Measurements from ENCODE around the gene PPM1B. TPM values are rescaled to one million over a fixed set of nuclear protein-coding genes. Genes with fewer than 3 reads are reported as not detected.
A peak's percentile ranks its signal among the peaks of the same experiment; 100 is the strongest.
"Not testable (repeated sequence)": the region's sequence is repeated elsewhere in the genome, so short reads cannot be mapped to it uniquely, and the experiment has no call there.

The PPM1B gene
- total RNA-seq, 1 donor from 2014 or later: 27.9 TPM

DNA sequence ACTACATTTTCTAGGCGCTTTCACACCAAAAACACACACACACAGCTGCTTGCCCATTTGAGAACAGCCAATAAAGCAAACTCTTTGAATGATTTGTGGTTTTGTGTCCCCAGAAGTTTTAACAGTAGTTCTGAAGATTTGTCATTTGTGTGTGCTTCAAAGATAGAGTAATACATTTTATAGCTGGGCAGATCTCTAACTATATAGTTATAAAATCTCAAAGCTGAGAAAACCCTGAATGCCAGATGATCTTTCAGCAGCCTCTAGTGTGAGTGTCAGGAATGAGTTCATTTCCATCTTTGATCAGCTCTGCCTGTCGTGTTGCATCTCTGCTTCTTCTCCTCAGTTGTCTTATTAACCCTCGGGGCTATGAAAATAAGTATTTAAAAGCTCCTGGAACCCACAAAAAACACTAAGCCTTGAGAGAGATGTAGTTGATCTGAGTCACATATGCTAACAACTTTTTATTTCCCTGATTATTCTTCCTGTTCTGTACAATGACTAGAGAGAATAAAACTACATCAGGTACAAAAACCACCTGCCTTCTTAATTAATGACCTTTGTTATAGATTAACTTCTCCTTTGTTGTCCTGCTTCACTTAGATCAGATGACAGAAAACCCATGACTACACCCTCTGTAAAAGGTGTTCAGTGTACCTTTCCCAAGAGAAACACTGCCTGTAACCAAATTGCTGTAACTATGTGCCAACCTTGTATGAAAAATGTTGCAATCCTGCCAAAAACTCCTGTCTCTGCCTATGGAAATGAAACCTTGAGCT is 76.6 kb downstream of the PPM1B start:
- TF ChIP-seq, protein P1, sequence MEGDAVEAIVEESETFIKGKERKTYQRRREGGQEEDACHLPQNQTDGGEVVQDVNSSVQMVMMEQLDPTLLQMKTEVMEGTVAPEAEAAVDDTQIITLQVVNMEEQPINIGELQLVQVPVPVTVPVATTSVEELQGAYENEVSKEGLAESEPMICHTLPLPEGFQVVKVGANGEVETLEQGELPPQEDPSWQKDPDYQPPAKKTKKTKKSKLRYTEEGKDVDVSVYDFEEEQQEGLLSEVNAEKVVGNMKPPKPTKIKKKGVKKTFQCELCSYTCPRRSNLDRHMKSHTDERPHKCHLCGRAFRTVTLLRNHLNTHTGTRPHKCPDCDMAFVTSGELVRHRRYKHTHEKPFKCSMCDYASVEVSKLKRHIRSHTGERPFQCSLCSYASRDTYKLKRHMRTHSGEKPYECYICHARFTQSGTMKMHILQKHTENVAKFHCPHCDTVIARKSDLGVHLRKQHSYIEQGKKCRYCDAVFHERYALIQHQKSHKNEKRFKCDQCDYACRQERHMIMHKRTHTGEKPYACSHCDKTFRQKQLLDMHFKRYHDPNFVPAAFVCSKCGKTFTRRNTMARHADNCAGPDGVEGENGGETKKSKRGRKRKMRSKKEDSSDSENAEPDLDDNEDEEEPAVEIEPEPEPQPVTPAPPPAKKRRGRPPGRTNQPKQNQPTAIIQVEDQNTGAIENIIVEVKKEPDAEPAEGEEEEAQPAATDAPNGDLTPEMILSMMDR (IDR thresholded peaks at IDR 0.05): no peak
- no peaks in the 10 kb centered on the region for H3K9me3 ChIP-seq
- peak overlapping the region in 1 of 2 donors; percentile 60 for H3K4me3 ChIP-seq
- intact Hi-C loops (cut with DNase I): loop anchor here (2.0 to 5.0 kb wide), 4 partner anchors 22 to 158 kb away; no protein-coding TSS in a partner anchor
- no peak overlapping the region for H3K27ac ChIP-seq
- no peak for DNase-seq (ENCODE audit: low spot score in 2 of 2)
- no peaks in the 10 kb centered on the region for H3K36me3 ChIP-seq
- H3K27me3 ChIP-seq: no peaks in the 10 kb centered on the region
- H3K4me1 ChIP-seq: peaks cover 0 to 3% of the 10 kb centered on the region in 2 donors

GRCh38 chr2:44246436-44246835 is 77.8 kb downstream of the PPM1B start:
- no peak overlapping the region for H3K4me3 ChIP-seq
- DNase-seq (ENCODE audit: low spot score in 2 of 2): no peak
- intact Hi-C loops (cut with DNase I): loop anchor here (5.0 kb wide), 1 partner anchor 96 kb away; no protein-coding TSS in a partner anchor
- H3K4me1 ChIP-seq: peaks cover 0 to 3% of the 10 kb centered on the region in 2 donors
- no peaks in the 10 kb centered on the region for H3K36me3 ChIP-seq
- no peak overlapping the region for H3K27ac ChIP-seq
- TF ChIP-seq, protein P1 (IDR thresholded peaks at IDR 0.05): no peak
- no peaks in the 10 kb centered on the region for H3K9me3 ChIP-seq
- no peaks in the 10 kb centered on the region for H3K27me3 ChIP-seq

DNA sequence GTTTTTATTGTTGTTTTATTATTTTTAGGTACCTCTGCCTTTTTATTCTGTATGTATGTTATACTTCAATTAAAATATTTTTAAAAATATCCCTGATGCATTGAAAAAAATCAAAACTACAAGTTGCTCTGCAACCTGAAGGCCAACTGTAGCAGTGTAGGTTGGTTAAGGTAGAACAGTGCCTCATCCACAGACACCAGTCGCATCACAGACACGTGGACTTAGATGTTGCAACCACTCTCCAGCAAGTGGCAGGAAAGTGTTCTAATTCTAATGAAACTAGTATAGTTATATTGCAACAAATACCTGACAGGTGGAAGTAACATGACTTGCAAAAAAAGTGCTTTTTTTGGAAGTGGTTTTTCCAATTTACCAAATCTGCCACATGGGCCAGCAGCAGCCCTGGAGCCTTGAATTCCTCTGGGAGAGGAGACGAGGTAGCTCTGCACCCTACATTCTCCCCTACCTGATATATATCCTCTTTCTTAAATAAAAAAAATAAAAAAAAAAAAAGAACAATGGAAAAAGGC is 78.2 kb downstream of the PPM1B start:
- intact Hi-C loops (cut with DNase I): loop anchor here (5.0 kb wide), 1 partner anchor 95 kb away; no protein-coding TSS in a partner anchor
- Histone ChIP-seq H3K27me3 (no peaks in the 10 kb centered on the region), H3K4me3 (no peak overlapping the region), H3K27ac (no peak overlapping the region), H3K9me3 (no peaks in the 10 kb centered on the region), H3K36me3 (no peaks in the 10 kb centered on the region), H3K4me1 (peaks cover 0 to 3% of the 10 kb centered on the region in 2 donors)
- TF ChIP-seq, protein P1 (IDR thresholded peaks at IDR 0.05): no peak
- no peak for DNase-seq (ENCODE audit: low spot score in 2 of 2)

- H3K27ac ChIP-seq: no peak overlapping the region
- no peaks in the 10 kb centered on the region for H3K36me3 ChIP-seq
- intact Hi-C loops (cut with DNase I): loop anchor here (5.0 kb wide), 1 partner anchor 94 kb away; no protein-coding TSS in a partner anchor
- H3K4me1 ChIP-seq: peaks cover 0 to 3% of the 10 kb centered on the region in 2 donors
- peaks cover 0 to 4% of the 10 kb centered on the region in 2 donors for H3K9me3 ChIP-seq
- H3K4me3 ChIP-seq: no peak overlapping the region
- TF ChIP-seq, protein P1 (IDR thresholded peaks at IDR 0.05): no peak
- H3K27me3 ChIP-seq: no peaks in the 10 kb centered on the region
- DNase-seq (ENCODE audit: low spot score in 2 of 2): no peak
Observed at GRCh38 chr2:44247924-44248323, 79.2 kb downstream of the PPM1B start.

DNA sequence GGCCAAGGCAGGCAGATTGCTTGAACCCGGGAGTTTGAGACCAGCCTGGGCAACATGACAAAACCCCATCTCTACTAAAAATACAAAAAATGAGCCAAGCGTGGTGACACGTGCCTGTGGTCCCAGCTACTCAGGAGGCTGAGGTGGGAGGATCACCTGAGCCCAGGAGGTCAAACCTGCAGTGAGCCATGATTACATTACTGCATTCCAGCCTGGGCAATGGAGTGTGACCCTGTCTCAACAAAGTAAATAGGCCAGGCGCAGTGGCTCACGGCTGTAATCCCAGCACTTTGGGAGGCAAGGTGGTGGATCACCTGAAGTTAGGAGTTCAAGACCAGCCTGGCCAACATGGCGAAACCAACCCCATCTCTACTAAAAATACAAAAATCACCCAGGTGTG is 80.6 kb downstream of the PPM1B start:
- not testable (repeated sequence) for H3K4me3 ChIP-seq; H3K27ac ChIP-seq; DNase-seq (ENCODE audit: low spot score in 2 of 2); H3K27me3 ChIP-seq; H3K9me3 ChIP-seq; H3K4me1 ChIP-seq; H3K36me3 ChIP-seq
- intact Hi-C loops (cut with DNase I): loop anchor here (5.0 kb wide), 1 partner anchor 93 kb away; no protein-coding TSS in a partner anchor

DNA sequence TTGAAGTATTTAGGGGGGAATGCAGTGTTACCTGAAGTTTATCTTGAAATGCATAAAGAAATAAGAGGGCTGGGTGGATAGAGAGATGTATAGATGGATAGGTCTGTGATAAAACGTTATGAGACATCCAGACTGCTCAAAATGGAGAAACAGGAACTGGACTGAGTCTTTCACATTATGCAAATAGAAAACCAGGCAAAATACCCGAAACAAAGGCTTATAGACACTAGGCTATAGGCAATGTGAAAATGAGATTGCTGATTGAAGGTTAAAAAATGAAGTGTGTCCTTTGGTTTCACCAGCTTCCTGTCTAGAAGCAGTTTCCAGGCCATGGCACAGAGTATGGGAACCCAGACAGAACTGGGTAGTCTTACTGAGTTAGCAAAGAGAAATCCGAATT is 81.7 kb downstream of the PPM1B start:
- no peak for DNase-seq (ENCODE audit: low spot score in 2 of 2)
- Histone ChIP-seq H3K36me3 (no peaks in the 10 kb centered on the region), H3K9me3 (peaks cover 0 to 4% of the 10 kb centered on the region in 2 donors), H3K4me3 (no peak overlapping the region), H3K27ac (no peak overlapping the region), H3K27me3 (no peaks in the 10 kb centered on the region), H3K4me1 (no peaks in the 10 kb centered on the region)
- intact Hi-C loops (cut with DNase I): no loop called here
- TF ChIP-seq, protein P1 (IDR thresholded peaks at IDR 0.05): no peak

Data from ascending aorta (tissue), 2 donors.